K562 (cell line): ENCODE results near the gene EID2. TPM values are rescaled to one million over a fixed set of nuclear protein-coding genes. Genes with fewer than 3 reads are reported as not detected.

Experiments used
- ATAC-seq: fragments of 200-7000 bp; cut with Tn5 transposase; 3 replicates; pipeline ENCODE4 v1.9.1; 2020; ENCODE audit warnings: moderate library complexity
- BruUV-seq: library from RNA; stranded (reverse); fragments of 400-500 nt; replicated peaks from 2 replicates; lab custom pipeline; 2021; lab: Mats Ljungman, UMichigan
- CTCF ChIA-PET: fragments of 300-600 bp; formaldehyde crosslinking; extraction: SDS; loops from one replicate; lab custom pipeline; 2021; ENCODE audit warnings: low intra/inter-chr PET ratio; lab: Yijun Ruan, JAX
- POLR2A ChIA-PET: fragments of 300-600, 350-650 bp; sonication (Branson Sonifier 250); formaldehyde crosslinking; extraction: SDS; loops from one replicate; lab custom pipeline; 2021; ENCODE audit warnings: antibody characterized with exemption, inconsistent platforms; lab: Yijun Ruan, JAX
- DNase-seq, 4 experiments: peaks; one replicate each; pipeline versions ENCODE4 v3.0.0 to v3.0.0-alpha.2; 2011 to 2018; ENCODE audit warnings: low spot score in 3 of 4, mixed read lengths in 3 of 4; ENCODE audit errors: extremely low read depth in 1 of 4
- FAIRE-seq: peaks from 2 replicates; lab custom pipeline; 2011; peaks lifted over from hg19 to GRCh38; lab: Jason Lieb, UNC
- H2AFZ ChIP-seq: 2 replicates; pipeline ENCODE4 v1.6.0; 2011; ENCODE audit warnings: low read depth, low read length, control low read depth, inconsistent platforms
- H3K27ac ChIP-seq: fragments of 200-600 bp; 3 replicates; pipeline ENCODE4 v1.8.0; 2011; ENCODE audit warnings: low read depth, mild to moderate bottlenecking, control low read depth, inconsistent platforms, low read length, moderate library complexity, mixed read lengths; ENCODE audit errors: extremely low read depth
- H3K27me3 ChIP-seq, 2 experiments: fragments of 300-600 bp in 1 of 2; 2 replicates in 1 of 2; 3 replicates in 1 of 2; pipeline versions ENCODE4 v1.6.0 to v1.8.0; 2011; ENCODE audit warnings: inconsistent platforms in 2 of 2, low read length in 2 of 2, mild to moderate bottlenecking in 1 of 2, mixed read lengths in 1 of 2, moderate library complexity in 1 of 2; ENCODE audit not compliant: control insufficient read depth in 2 of 2, insufficient read depth in 2 of 2
- H3K36me3 ChIP-seq: fragments of 300-600 bp; 3 replicates; pipeline ENCODE4 v1.8.0; 2011; ENCODE audit warnings: mild to moderate bottlenecking, low read length, inconsistent platforms; ENCODE audit not compliant: control insufficient read depth, insufficient read depth
- H3K4me1 ChIP-seq, 2 experiments: fragments of 200-600 bp in 1 of 2; replicated peaks in 1 of 2; 2 replicates in 1 of 2; 3 replicates in 1 of 2; pipeline versions ENCODE4 v1.5.1 to v1.8.0; 2011; ENCODE audit warnings: inconsistent platforms in 2 of 2, low read length in 2 of 2, mild to moderate bottlenecking in 1 of 2, mixed read lengths in 1 of 2, moderate library complexity in 1 of 2; ENCODE audit not compliant: control insufficient read depth in 2 of 2, insufficient read depth in 2 of 2
- H3K4me2 ChIP-seq: 2 replicates; pipeline ENCODE4 v1.6.1; 2011; ENCODE audit warnings: low read length, control low read depth, inconsistent platforms, mixed read lengths; ENCODE audit not compliant: insufficient read depth
- H3K4me3 ChIP-seq: fragments of 200-600 bp; sonication (generic), shearing (Covaris generic); 2 replicates; pipeline ENCODE4 v1.5.1; 2016; ENCODE audit warnings: control low read depth, inconsistent platforms
- H3K79me2 ChIP-seq: fragments of 200-600 bp; 3 replicates; pipeline ENCODE4 v1.8.0; 2011; ENCODE audit warnings: low read length, inconsistent platforms; ENCODE audit not compliant: control insufficient read depth, insufficient read depth
- H3K9ac ChIP-seq, 2 experiments: 2 replicates each; pipeline versions ENCODE4 v1.6.0 to v1.6.1; 2011; ENCODE audit warnings: low read depth in 2 of 2, low read length in 2 of 2, control low read depth in 1 of 2, inconsistent platforms in 1 of 2, mild to moderate bottlenecking in 1 of 2, mixed read lengths in 1 of 2; ENCODE audit not compliant: insufficient read depth in 1 of 2
- H3K9me1 ChIP-seq: one replicate; pipeline ENCODE4 v1.6.0; 2011; ENCODE audit warnings: inconsistent platforms, mild to moderate bottlenecking, low read length, moderate library complexity; ENCODE audit not compliant: control insufficient read depth, insufficient read depth
- H3K9me3 ChIP-seq: replicated peaks from 2 replicates; pipeline ENCODE4 v1.5.1; 2011; ENCODE audit warnings: low read depth, low read length, inconsistent platforms; ENCODE audit not compliant: control insufficient read depth, insufficient read depth
- H4K20me1 ChIP-seq: replicated peaks from 2 replicates; pipeline ENCODE4 v1.6.1; 2011; ENCODE audit warnings: low read length, inconsistent platforms, mixed read lengths; ENCODE audit not compliant: control insufficient read depth, insufficient read depth
- BHLHE40 ChIP-seq: IDR thresholded peaks from 2 replicates; pipeline ENCODE4 v1.6.1; 2011; ENCODE audit warnings: low read length, improper control_type of control experiment
- MCM5 ChIP-seq: fragments of 450-650 bp; IDR thresholded peaks from 2 replicates; pipeline ENCODE4 v1.6.1; 2016; ENCODE audit warnings: low read depth
- MEF2D ChIP-seq: conservative IDR thresholded peaks from 2 replicates; pipeline ENCODE4 v1.6.1; 2016; ENCODE audit warnings: low read depth, missing genetic modification characterization, missing compliant biosample characterization
- ZNF507 ChIP-seq: conservative IDR thresholded peaks from 2 replicates; pipeline ENCODE4 v1.6.1; 2017; ENCODE audit warnings: missing genetic modification characterization, missing compliant biosample characterization
- WGBS: fragments of 100-300 bp; shearing (Covaris generic); methylation state at CpG from one replicate; pipeline ENCODE4 v1.1.6; 2016; ENCODE audit warnings: low coverage, mixed read lengths; ENCODE audit not compliant: insufficient coverage; ENCODE audit errors: missing lambda C conversion rate; 5-methylcytosine and 5-hydroxymethylcytosine counted together
- in situ Hi-C: fragments of 300-500 bp; cut with MboI; formaldehyde crosslinking; loops from 4 replicates; pipeline ENCODE4 v1.15.0; 2018; ENCODE audit warnings: inconsistent platforms, mixed read lengths
- intact Hi-C: fragments of 100-400 bp; cut with micrococcal nuclease; formaldehyde crosslinking; loops from 2 replicates; pipeline ENCODE4 v1.14.2; 2022
- polyA plus RNA-seq, 8 experiments: library from polyadenylated mRNA; depleted of rRNA in 4 of 8; stranded (reverse) in 5 of 8; unstranded in 3 of 8; fragments of >200 nt; fragmentation: Nextera tagmentation in 2 of 8; fragmentation: Illumina TruSeq in 1 of 8; extraction: Ambion mirVana in 2 of 8; extraction: Trizol in 1 of 8; gene quantifications; 2 replicates each; pipeline versions ENCODE4 v1.2.1 to v1.2.3, GENCODE V29; 2011 to 2014; ENCODE audit warnings: inconsistent platforms in 1 of 8, missing spikeins in 1 of 8
- total RNA-seq, 7 experiments: library from RNA; depleted of rRNA in 6 of 7; stranded (reverse); fragments of >200 nt in 6 of 7; fragmentation: Illumina TruSeq in 2 of 7; extraction: Trizol in 2 of 7; gene quantifications; 2 replicates each; pipeline versions ENCODE4 v1.2.1 to v1.2.3, GENCODE V29; 2011 to 2021; ENCODE audit warnings: low replicate concordance in 1 of 7
- TF ChIP-seq, protein P1 (sequence below): fragments of 450-650 bp; IDR thresholded peaks from 2 replicates; pipeline ENCODE4 v1.6.1; 2018; ENCODE audit warnings: mild to moderate bottlenecking, low read depth; ENCODE audit not compliant: partially characterized antibody
- TF ChIP-seq, protein P2 (sequence below): sonication (generic); formaldehyde crosslinking; IDR thresholded peaks from 2 replicates; pipeline ENCODE4 v1.8.0; 2022; ENCODE audit warnings: missing genetic modification reagents, mild to moderate bottlenecking, borderline replicate concordance
- TF ChIP-seq, protein P3 (sequence below): fragments of 250-450 bp; sonication (Bioruptor Pico); IDR thresholded peaks from 2 replicates; pipeline ENCODE4 v1.4.0; 2020; ENCODE audit warnings: mild to moderate bottlenecking, moderate library complexity

The EID2 gene
- total and polyA plus RNA-seq, 9 of the 15 experiments (the other 6 are each of a cell fraction or from before 2014, with no cell fraction given): 2.5 to 18.5 (median 11.3) TPM

DNA sequence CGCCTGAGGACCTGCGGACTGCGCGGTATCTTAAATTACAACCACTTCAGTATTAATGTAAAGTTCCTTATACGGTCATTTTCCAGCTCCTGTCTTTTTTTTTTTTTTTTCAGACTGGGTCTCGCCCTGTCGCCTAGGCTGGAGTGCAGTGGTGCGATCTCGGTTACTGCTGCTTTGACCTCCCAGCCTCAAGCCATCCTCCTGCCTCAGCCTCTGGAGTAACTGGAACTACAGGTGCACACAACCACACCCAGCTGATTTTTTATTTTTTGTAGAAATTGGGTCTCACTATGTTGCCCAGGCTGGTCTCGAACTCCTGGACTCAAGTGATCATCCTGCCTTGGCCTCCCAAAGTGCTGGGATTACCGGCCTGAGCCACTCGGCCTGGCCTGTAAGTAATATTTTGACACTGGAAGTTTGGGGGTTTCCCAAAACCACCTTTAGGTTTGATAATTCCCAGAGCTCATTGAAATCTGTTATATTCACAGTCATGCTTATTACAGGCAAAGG lies 6.9 kb downstream of the EID2 start (continued):
- no peak for TF ChIP-seq MEF2D (tag)

DNA sequence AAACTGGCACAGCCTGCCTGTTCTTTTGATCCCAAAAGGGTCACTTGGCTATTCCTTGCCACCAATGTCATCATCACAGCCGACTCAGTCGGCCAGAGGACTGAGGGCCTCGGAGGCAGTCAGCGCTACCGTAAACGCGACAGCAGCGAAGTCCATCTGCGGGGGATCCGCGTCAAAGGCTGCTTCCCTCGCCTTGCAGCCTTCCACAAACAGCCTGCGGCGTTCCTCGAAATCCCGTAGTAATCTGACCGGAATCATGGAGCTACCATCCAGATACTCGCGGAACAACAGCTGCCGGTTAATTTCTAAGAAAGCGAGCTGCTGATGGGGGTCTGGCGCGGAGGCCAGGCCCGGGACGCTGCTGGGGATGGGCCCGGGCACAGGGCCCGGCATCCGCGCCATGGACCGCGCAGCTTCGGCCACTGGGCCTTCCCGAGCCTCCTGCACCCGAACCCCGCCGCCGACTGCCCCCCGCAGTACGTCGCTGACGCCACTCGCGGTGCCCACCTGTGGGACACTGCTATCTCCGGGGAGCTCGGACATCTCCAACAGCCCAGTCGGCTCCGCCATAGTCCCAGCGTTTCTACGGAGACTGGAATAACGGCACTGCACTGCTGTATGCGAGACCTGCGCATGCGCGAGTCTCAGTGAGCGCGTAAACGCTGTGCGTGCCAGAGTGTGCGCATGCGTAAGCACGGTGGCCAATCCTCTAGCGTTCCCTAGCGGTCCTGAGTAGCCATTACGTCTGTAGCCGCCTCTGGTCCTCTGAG lies 7.5 kb downstream of the EID2 start, which contains the start of gene EID2B:
Gene EID2B, minus strand, starts transcription at position 620 of the 770 bp plus-strand sequence. Its CDS starts 50 bp downstream, at position 570.
- peak; percentile 97 for ATAC-seq
- POLR2A ChIA-PET: interaction anchor here (0.6 to 1.1 kb wide), 5 partner anchors 25 to 1659 kb away, joined by 3 to 4 read pairs (median 3); partner anchors contain the start of gene RPS16
- TSS peak; percentile 53 for BruUV-seq
- TF ChIP-seq MCM5 (no peak), BHLHE40 (peak; percentile 75), ZNF507 (tag) (no peak)
- TF ChIP-seq, protein P1, sequence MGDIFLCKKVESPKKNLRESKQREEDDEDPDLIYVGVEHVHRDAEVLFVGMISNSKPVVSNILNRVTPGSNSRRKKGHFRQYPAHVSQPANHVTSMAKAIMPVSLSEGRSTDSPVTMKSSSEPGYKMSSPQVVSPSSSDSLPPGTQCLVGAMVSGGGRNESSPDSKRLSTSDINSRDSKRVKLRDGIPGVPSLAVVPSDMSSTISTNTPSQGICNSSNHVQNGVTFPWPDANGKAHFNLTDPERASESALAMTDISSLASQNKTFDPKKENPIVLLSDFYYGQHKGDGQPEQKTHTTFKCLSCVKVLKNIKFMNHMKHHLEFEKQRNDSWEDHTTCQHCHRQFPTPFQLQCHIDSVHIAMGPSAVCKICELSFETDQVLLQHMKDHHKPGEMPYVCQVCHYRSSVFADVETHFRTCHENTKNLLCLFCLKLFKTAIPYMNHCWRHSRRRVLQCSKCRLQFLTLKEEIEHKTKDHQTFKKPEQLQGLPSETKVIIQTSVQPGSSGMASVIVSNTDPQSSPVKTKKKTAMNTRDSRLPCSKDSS: no peak
- TF ChIP-seq, protein P2, sequence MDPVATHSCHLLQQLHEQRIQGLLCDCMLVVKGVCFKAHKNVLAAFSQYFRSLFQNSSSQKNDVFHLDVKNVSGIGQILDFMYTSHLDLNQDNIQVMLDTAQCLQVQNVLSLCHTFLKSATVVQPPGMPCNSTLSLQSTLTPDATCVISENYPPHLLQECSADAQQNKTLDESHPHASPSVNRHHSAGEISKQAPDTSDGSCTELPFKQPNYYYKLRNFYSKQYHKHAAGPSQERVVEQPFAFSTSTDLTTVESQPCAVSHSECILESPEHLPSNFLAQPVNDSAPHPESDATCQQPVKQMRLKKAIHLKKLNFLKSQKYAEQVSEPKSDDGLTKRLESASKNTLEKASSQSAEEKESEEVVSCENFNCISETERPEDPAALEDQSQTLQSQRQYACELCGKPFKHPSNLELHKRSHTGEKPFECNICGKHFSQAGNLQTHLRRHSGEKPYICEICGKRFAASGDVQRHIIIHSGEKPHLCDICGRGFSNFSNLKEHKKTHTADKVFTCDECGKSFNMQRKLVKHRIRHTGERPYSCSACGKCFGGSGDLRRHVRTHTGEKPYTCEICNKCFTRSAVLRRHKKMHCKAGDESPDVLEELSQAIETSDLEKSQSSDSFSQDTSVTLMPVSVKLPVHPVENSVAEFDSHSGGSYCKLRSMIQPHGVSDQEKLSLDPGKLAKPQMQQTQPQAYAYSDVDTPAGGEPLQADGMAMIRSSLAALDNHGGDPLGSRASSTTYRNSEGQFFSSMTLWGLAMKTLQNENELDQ (CRISPR knock-in tag): no peak
- TF ChIP-seq, protein P3, sequence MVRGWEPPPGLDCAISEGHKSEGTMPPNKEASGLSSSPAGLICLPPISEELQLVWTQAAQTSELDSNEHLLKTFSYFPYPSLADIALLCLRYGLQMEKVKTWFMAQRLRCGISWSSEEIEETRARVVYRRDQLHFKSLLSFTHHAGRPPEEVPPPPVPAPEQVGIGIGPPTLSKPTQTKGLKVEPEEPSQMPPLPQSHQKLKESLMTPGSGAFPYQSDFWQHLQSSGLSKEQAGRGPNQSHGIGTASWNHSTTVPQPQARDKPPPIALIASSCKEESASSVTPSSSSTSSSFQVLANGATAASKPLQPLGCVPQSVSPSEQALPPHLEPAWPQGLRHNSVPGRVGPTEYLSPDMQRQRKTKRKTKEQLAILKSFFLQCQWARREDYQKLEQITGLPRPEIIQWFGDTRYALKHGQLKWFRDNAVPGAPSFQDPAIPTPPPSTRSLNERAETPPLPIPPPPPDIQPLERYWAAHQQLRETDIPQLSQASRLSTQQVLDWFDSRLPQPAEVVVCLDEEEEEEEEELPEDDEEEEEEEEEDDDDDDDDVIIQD (CRISPR knock-in tag): no peak

More for the DNA sequence above, 7.5 kb downstream of the EID2 start, which contains the start of gene EID2B:
- CTCF ChIA-PET: interaction anchor here (0.6 to 2.1 kb wide), 5 partner anchors 30 to 91 kb away, joined by 3 to 12 read pairs (median 6); no protein-coding TSS in a partner anchor
- Histone ChIP-seq H3K36me3 (no peaks in the 10 kb centered on the region), H3K4me1 (peaks cover 3 to 6% of the 10 kb centered on the region in 2 experiments; a peak in 2 of 5 replicates), H3K9me3 (no peaks in the 10 kb centered on the region), H3K9ac (peak within 1 kb of the TSS; percentile 80 to 97), H4K20me1 (no peaks in the 10 kb centered on the region), H3K4me3 (peak within 1 kb of the TSS; percentile 72), H3K27me3 (no peaks in the 10 kb centered on the region), H3K9me1 (no peaks in the 10 kb centered on the region), H2AFZ (peak within 1 kb of the TSS; percentile 95), H3K79me2 (peaks cover 16% of the 10 kb centered on the region), H3K27ac (peak within 1 kb of the TSS; percentile 59), H3K4me2 (peak within 1 kb of the TSS; percentile 96)
- in situ Hi-C loops (no loop called here), intact Hi-C loops (loop anchor here (1.0 to 2.0 kb wide), 3 partner anchors 34 to 92 kb away; partner anchors contain the start of gene DLL3)
- DNase-seq: peak; percentile 96 to 98 (median 97)
- WGBS: under 1% methylated on average over 65 of the region's 65 CpGs
- peak; percentile 89 for FAIRE-seq
